HEK293T (cell line): ENCODE measurements around the gene CLEC3B.

Experiments used
- L3MBTL2 ChIP-seq: fragments of 450-650 bp; conservative IDR thresholded peaks from 2 replicates; pipeline ENCODE4 v1.6.1; 2016; ENCODE audit warnings: mild to moderate bottlenecking
- ZNF384 ChIP-seq: fragments of 450-650 bp; IDR thresholded peaks from 2 replicates; pipeline ENCODE4 v1.6.1; 2016

DNA sequence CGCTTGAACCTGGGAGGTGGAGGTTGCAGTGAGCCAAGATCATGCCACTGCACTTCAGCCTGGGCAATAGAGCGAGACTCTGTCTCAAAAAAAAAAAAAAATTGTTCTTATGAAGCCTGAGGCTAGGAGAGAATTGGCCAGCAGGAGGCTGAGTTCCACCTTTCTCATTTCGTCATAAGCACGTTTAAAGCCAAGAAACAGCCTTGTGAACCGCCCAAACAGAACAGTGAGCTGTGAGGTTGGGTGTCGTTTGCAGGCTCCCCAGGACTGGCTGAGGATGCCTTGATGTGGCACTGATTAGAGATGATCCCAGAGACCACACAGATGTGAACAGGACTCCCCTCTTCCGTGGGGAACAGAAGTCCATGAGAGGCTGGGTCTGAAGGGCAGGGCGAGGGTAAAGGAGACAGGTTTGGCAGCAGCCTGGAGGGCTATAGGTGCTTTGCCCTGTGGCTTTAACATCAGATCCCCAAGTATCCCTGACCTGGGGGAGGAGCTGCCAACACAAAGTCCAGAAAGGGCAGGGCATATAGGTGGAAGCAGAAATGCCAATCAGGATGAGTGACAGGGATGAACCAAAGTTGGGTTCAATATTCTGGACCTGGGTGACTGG lies 52.9 kb downstream of the CLEC3B start:
- TF ChIP-seq L3MBTL2: no peak
- peak; percentile 77 for TF ChIP-seq ZNF384
